Measurements from ENCODE around the gene OGG1. TPM values are rescaled to one million over a fixed set of nuclear protein-coding genes. Genes with fewer than 3 reads are reported as not detected.
A peak's percentile ranks its signal among the peaks of the same experiment; 100 is the strongest.

OGG1 gene
- total RNA-seq, 3 donors from 2014 or later = 25.2 to 30.5 (median 28.8) TPM

- DNase-seq (no peak), ATAC-seq (no peak)
- Mint-ChIP-seq H3K4me1 (ENCODE audit: low read depth) (peaks cover 25% of the 10 kb centered on the region), H3K27me3 (ENCODE audit: low read depth) (no peaks in the 10 kb centered on the region), H3K4me3 (no peak overlapping the region), H3K36me3 (ENCODE audit: insufficient read depth) (peaks cover 48% of the 10 kb centered on the region), H3K9me3 (no peaks in the 10 kb centered on the region)
These were observed 10.6 kb upstream of the OGG1 start for GRCh38 chr3:9739181-9739580.

DNA sequence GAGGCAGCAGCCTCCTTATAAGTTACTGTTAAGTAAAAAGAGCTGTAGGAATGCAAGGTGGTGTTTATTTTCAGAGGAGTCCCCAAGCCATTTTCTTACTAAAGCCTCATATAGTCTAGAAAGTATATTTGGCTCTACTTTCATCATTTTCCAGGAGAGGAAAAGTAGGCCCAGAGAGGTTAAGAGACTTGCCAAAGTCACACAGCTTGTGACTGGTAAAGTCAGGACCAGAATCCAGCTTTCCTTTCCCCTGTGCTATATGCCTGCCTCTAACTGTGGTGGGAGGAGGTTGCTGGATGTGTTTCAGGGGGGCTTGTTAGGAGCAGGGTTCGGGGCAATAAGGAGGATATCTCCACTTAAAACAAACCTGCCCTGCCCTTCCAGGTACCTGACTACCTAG is 7.2 kb upstream of the OGG1 start:
- Mint-ChIP-seq H3K4me3 (no peak overlapping the region), H3K9me3 (no peaks in the 10 kb centered on the region), H3K36me3 (ENCODE audit: insufficient read depth) (peaks cover 50% of the 10 kb centered on the region), H3K4me1 (ENCODE audit: low read depth) (peaks cover 2% of the 10 kb centered on the region), H3K27me3 (ENCODE audit: low read depth) (no peaks in the 10 kb centered on the region)
- DNase-seq (no peak), ATAC-seq (no peak)

- Mint-ChIP-seq H3K9me3 (no peaks in the 10 kb centered on the region), H3K36me3 (ENCODE audit: insufficient read depth) (peaks cover 50% of the 10 kb centered on the region)
These were observed 6.2 kb upstream of the OGG1 start for GRCh38 chr3:9743548-9743947.

GRCh38 chr3:9744162-9744561 is 5.6 kb upstream of the OGG1 start:
- DNase-seq = no peak
- H3K36me3 Mint-ChIP-seq (ENCODE audit: insufficient read depth) = peaks cover 44% of the 10 kb centered on the region
- H3K27me3 Mint-ChIP-seq (ENCODE audit: low read depth) = no peaks in the 10 kb centered on the region
- H3K9me3 Mint-ChIP-seq = no peaks in the 10 kb centered on the region
- ATAC-seq = no peak
- H3K4me1 Mint-ChIP-seq (ENCODE audit: low read depth) = peaks cover 4% of the 10 kb centered on the region
- no peak overlapping the region for H3K4me3 Mint-ChIP-seq

More at GRCh38 chr3:9743548-9743947, 6.2 kb upstream of the OGG1 start:
- Mint-ChIP-seq H3K4me3 (no peak overlapping the region), H3K27me3 (ENCODE audit: low read depth) (no peaks in the 10 kb centered on the region), H3K4me1 (ENCODE audit: low read depth) (peaks cover 2% of the 10 kb centered on the region)
- ATAC-seq = no peak
- no peak for DNase-seq

DNA sequence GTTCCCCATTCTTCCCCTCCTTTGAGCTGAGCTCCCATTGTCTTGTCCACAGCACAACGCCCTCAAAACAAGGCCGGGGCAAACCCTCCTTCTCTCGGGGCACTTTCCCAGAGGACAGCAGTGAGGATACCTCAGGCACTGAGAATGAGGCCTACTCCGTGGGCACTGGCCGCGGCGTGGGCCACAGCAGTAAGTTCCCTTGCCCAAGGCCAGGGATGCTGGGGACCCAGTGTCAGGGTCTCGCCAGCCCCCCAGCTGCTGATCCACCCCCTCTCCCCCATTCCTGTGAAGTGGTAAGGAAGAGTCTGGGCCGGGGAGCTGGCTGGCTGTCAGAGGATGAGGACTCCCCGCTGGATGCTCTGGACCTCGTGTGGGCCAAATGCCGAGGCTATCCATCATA is 4.2 kb upstream of the OGG1 start:
- H3K27me3 Mint-ChIP-seq (ENCODE audit: low read depth) = no peaks in the 10 kb centered on the region
- H3K4me1 Mint-ChIP-seq (ENCODE audit: low read depth) = peaks cover 17% of the 10 kb centered on the region
- no peak overlapping the region for H3K4me3 Mint-ChIP-seq
- peaks cover 36% of the 10 kb centered on the region for H3K36me3 Mint-ChIP-seq (ENCODE audit: insufficient read depth)
- H3K9me3 Mint-ChIP-seq = no peaks in the 10 kb centered on the region
- no peak for DNase-seq
- no peak for ATAC-seq

DNA sequence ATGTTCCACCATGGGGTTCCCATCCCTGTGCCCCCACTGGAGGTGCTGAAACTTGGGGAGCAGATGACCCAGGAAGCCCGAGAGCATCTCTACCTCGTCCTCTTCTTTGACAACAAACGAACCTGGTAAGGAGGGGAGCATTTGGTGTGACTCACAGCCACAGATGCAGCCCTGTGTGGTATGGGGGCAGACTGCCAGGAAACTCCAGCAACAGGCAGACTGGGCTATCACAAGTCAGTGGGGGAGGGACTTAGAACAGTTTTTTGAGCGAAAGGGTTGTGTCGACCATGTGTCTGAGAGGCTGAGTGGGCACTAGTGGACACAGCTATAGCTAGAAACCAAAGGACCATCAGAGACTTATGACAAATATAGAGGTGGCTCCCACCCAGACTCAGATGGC is 3.4 kb upstream of the OGG1 start:
- peaks cover 25% of the 10 kb centered on the region for H3K4me1 Mint-ChIP-seq (ENCODE audit: low read depth)
- DNase-seq (no peak), ATAC-seq (no peak)
- no peak overlapping the region for H3K4me3 Mint-ChIP-seq
- H3K36me3 Mint-ChIP-seq (ENCODE audit: insufficient read depth) = peaks cover 32% of the 10 kb centered on the region
- H3K9me3 Mint-ChIP-seq = no peaks in the 10 kb centered on the region
- no peaks in the 10 kb centered on the region for H3K27me3 Mint-ChIP-seq (ENCODE audit: low read depth)

- no peak overlapping the region for H3K4me3 Mint-ChIP-seq
- H3K4me1 Mint-ChIP-seq (ENCODE audit: low read depth) = peaks cover 34% of the 10 kb centered on the region
- H3K9me3 Mint-ChIP-seq = no peaks in the 10 kb centered on the region
- ATAC-seq (no peak), DNase-seq (no peak)
- peaks cover 40% of the 10 kb centered on the region for H3K36me3 Mint-ChIP-seq (ENCODE audit: insufficient read depth)
- no peaks in the 10 kb centered on the region for H3K27me3 Mint-ChIP-seq (ENCODE audit: low read depth)
These were observed 2.5 kb upstream of the OGG1 start for GRCh38 chr3:9747267-9747666.

DNA sequence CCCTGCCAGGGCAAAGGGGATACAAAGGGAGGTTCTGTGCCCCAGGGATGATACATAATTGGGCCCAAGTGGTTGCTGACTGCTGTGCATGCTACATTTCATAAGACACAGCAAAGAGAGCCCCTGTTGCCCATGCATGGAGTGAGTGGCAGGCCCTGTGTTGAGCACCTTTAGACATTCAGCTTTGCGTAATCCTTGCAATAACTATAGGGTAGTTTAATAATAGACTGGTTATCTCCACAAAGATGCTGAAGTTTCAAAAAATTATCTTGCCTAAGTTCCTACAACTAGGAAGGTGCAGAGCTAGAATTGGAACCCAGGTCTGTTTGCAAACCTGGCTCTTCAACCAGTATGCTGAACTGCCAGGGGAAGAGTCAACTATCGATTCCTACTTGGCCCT is 1.7 kb upstream of the OGG1 start:
- peaks cover 38% of the 10 kb centered on the region for H3K36me3 Mint-ChIP-seq (ENCODE audit: insufficient read depth)
- ATAC-seq = no peak
- H3K27me3 Mint-ChIP-seq (ENCODE audit: low read depth) = no peaks in the 10 kb centered on the region
- H3K4me3 Mint-ChIP-seq = no peak overlapping the region
- H3K9me3 Mint-ChIP-seq = no peaks in the 10 kb centered on the region
- DNase-seq = no peak
- H3K4me1 Mint-ChIP-seq (ENCODE audit: low read depth) = peaks cover 34% of the 10 kb centered on the region

DNA sequence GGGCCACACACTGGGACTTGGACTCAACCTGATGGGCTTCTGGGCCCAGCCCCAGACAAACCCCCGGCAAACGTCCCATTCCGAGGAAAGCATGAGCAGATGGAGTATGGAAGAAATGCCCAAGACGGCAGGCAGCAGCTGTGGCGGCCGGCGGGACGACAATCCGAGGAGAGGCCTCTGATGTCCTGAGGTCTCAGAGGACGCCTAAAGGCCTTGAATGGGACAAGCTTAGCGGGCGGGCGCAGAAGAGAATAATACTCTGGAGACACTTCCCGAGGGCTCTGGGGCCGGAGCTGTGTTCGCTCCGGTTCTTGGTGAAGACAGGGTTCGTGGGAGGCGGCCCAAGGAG is 482 bp upstream of the OGG1 start:
- Mint-ChIP-seq H3K4me3 (peak overlapping the region; percentile 91), H3K9me3 (no peaks in the 10 kb centered on the region), H3K27me3 (ENCODE audit: low read depth) (no peaks in the 10 kb centered on the region), H3K4me1 (ENCODE audit: low read depth) (peaks cover 38% of the 10 kb centered on the region), H3K36me3 (ENCODE audit: insufficient read depth) (peaks cover 33% of the 10 kb centered on the region)
- DNase-seq (no peak), ATAC-seq (no peak)

DNA sequence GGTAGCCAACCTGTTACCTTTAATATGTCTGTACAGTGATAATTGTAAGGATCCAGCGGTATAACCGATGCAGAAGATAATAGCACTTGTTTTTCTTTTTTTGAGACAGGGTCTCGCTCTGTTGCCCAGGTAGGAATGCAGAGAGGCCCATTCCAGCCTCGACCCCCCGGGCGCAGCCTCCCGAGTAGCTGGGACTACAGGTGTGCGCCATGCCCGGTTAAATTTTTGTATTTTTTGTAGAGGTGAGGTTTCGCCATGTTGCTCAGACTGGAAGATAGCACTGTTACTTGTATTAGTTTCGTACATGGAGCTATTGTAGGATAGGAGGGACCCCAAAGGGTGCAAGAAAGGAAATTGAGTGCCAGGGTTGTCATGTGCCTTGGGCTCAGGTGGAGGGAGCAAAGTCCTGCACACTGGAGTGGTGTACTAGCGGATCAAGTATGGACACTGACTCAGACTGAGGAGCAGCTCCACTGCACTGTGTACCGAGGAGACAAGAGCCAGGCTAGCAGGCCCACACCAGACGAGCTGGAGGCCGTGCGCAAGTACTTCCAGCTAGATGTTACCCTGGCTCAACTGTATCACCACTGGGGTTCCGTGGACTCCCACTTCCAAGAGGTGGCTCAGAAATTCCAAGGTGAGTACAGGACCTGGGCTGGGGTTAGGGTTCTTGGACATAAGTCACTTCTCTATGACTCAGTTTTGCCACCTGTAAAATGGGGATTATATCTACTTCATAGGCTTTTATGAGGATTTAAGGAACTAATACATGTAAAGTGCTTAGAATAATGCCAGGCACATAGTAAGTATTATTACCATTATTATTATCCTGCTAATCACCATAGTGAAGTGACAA is 1.0 kb downstream of the OGG1 start:
- no peaks in the 10 kb centered on the region for H3K27me3 Mint-ChIP-seq (ENCODE audit: low read depth)
- DNase-seq = no peak
- H3K9me3 Mint-ChIP-seq = no peaks in the 10 kb centered on the region
- H3K4me3 Mint-ChIP-seq = peak overlapping the region; percentile 91
- peaks cover 29% of the 10 kb centered on the region for H3K36me3 Mint-ChIP-seq (ENCODE audit: insufficient read depth)
- no peak for ATAC-seq
- peaks cover 47% of the 10 kb centered on the region for H3K4me1 Mint-ChIP-seq (ENCODE audit: low read depth)

DNA sequence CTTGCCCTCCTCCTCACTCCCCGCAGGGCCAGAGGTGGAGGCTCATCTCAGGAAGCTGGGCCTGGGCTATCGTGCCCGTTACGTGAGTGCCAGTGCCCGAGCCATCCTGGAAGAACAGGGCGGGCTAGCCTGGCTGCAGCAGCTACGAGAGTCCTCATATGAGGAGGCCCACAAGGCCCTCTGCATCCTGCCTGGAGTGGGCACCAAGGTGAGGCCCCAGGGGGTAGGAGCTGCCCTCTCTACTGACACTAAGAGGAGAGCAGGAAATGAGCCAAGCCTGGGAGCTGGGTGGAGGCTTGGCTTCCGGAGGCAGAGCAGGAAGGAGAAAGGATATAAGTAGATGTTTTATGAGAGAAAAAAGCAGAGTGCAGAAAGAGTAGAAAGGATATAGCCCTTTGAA is 4.9 kb downstream of the OGG1 start:
- Mint-ChIP-seq H3K4me1 (ENCODE audit: low read depth) (peaks cover 37% of the 10 kb centered on the region), H3K36me3 (ENCODE audit: insufficient read depth) (peaks cover 26% of the 10 kb centered on the region), H3K27me3 (ENCODE audit: low read depth) (no peaks in the 10 kb centered on the region), H3K9me3 (no peaks in the 10 kb centered on the region), H3K4me3 (no peak overlapping the region)
- ATAC-seq = no peak
- no peak for DNase-seq

DNA sequence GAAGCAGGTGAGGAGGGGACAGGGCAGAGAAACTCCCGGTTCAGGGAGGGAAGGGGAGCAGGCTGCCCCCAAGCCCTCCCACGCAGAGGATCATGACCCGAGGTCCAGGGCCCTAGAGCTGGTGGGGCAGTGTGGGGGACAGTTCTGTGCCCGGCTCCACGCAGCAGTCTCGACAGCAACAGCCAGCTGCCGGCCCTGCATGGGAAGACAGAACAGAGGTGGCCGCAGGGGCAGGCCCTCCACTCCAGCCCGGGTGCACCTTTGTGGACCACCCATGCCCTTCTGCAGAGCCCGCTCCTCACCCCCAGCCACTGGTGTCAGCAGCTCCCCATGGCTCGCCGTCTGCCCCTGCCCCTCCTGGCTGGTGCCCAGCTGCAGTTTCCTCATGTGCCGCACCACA is 7.7 kb downstream of the OGG1 start:
- Mint-ChIP-seq H3K9me3 (no peaks in the 10 kb centered on the region), H3K4me1 (ENCODE audit: low read depth) (peaks cover 13% of the 10 kb centered on the region), H3K27me3 (ENCODE audit: low read depth) (no peaks in the 10 kb centered on the region), H3K36me3 (ENCODE audit: insufficient read depth) (peaks cover 20% of the 10 kb centered on the region), H3K4me3 (no peak overlapping the region)
- no peak for ATAC-seq
- no peak for DNase-seq

GRCh38 chr3:9760779-9761505 is 11.2 kb downstream of the OGG1 start:
- Mint-ChIP-seq H3K9me3 (no peaks in the 10 kb centered on the region), H3K4me3 (no peak overlapping the region), H3K27me3 (ENCODE audit: low read depth) (no peaks in the 10 kb centered on the region), H3K36me3 (ENCODE audit: insufficient read depth) (peaks cover 16% of the 10 kb centered on the region), H3K4me1 (ENCODE audit: low read depth) (no peaks in the 10 kb centered on the region)
- ATAC-seq (no peak), DNase-seq (no peak)

DNA sequence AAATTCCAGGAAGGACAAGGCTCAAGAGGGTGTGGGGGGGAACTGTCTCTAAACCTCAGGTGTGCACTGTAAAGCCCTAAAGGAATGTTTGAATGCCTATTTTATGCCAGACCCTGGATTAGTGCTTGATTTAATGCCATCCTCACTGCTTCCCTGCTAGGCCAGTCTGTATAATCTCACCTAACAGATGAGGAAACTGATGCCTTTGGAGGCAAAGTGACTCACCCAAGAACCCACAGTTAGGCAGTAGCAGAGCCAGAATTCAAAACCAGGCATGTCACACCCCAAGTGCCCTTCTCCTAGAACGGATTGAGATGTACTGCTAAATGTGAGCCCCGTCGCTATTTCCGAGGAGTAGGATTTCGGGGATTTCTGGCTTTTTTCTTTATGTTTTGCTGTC is 12.2 kb downstream of the OGG1 start:
- Mint-ChIP-seq H3K36me3 (ENCODE audit: insufficient read depth) (peaks cover 16% of the 10 kb centered on the region), H3K4me3 (no peak overlapping the region), H3K4me1 (ENCODE audit: low read depth) (no peaks in the 10 kb centered on the region), H3K9me3 (no peaks in the 10 kb centered on the region), H3K27me3 (ENCODE audit: low read depth) (no peaks in the 10 kb centered on the region)
- DNase-seq = no peak
- no peak for ATAC-seq

- peaks cover 13% of the 10 kb centered on the region for H3K36me3 Mint-ChIP-seq (ENCODE audit: insufficient read depth)
- H3K27me3 Mint-ChIP-seq (ENCODE audit: low read depth) = no peaks in the 10 kb centered on the region
- no peaks in the 10 kb centered on the region for H3K4me1 Mint-ChIP-seq (ENCODE audit: low read depth)
- DNase-seq (no peak), ATAC-seq (no peak)
- H3K9me3 Mint-ChIP-seq = no peaks in the 10 kb centered on the region
- no peak overlapping the region for H3K4me3 Mint-ChIP-seq
These were observed 13.1 kb downstream of the OGG1 start for GRCh38 chr3:9762871-9763270.

Data from activated T-cell treated with anti-CD3 and anti-CD28 coated beads, Interleukin-2, amount 50 U/mL, for 4 hours (primary cell).